Activated CD4-positive, CD25-positive, alpha-beta regulatory T cell (primary cell): ENCODE data around the gene SUMO3.

Experiments used
- DNase-seq, 4 experiments: peaks; one replicate each; lab custom pipeline; 2025; lab: John Stamatoyannopoulos, UW

Gene SUMO3

GRCh38 chr21:44758781-44759627 lies 58.9 kb downstream of the SUMO3 start:
- no peak for DNase-seq

DNA sequence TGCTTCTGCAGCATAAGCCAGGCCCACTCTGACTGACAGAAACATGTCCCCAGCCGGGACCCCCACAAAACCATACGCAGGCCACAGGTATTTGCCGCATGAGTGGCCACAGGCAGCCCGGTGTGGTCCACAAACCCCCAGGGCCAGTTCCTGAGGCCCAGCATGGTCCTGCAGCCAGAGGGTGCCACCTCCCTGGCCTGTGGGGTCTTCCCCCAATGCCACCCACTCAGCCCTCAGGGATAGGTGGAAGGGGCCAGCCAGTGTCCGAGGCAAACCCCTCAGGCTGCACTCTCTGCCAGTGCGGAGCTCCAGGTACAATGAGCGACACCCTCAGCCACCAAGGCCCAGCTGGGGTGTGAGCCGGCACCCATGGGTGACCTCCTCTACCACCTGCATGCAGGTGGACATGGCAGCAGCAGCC lies 59.7 kb downstream of the SUMO3 start:
- no peak for DNase-seq

DNA sequence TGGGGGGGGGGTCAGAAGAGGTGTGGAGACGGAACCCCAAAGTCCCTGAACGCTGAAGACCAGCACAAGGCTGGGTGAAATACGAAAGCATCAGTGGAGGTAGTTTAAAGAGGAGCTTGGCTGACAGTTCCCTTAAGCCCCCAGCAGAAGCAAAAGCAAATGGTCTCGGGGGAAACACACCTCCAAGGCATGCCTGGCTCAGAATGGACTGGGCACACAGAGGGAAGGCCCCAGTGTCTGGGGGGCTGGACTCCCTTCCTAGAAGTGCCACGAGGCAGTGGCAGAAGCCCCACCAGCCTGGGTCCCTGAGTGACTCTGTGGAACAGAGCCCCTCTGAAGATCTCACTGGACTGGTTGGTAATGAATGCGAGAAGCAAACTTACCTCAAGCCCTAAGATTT lies 60.1 kb downstream of the SUMO3 start:
- DNase-seq, result no peak

- DNase-seq, result no peak
Measured at GRCh38 chr21:44756423-44757185, 61.3 kb downstream of the SUMO3 start.
